HG03558 (cell line): ENCODE results near the gene HOOK2.

Source experiments
- ATAC-seq: cut with Tn5 transposase; IDR thresholded peaks from one replicate; pipeline ENCODE4 v1.9.1; 2021; ENCODE audit warnings: moderate number of reproducible peaks; ENCODE audit not compliant: unreplicated experiment; ENCODE audit errors: extremely low read depth

The HOOK2 gene

DNA sequence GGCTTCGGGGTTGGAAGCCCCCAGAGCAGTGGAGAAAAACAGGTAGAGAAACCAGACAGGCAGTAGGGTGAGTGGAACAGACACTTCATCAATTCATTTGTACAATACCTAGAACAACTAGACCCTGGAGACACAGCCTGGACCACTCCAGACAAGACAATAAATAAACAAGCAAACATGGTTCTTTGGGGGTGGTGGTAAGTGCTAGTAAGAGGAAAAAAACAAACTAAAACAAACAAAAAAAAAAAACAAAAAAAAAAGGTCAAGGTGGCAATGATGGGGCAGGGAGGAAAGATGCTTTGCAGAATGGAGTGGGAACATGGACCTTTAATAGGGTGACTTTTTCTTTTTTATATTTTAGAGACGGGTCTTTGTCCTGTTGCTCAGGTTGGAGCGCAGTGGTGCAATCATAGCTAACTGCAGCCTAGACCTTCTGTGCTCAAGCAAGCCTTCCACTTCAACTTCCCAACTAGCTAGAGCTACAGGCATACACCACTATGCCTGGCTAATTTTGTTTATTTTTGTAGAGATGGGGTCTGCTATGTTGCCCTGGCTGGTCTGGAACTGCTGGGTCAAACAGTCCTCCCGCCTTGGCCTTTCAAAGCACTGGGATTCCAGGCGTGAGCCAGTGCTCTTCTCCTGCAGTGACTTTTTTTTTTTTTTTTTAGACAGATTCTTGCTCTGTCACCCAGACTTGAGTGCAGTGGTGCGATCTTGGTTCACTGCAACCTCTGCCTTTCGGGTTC lies 19.0 kb upstream of the HOOK2 start:
- no peak for ATAC-seq

DNA sequence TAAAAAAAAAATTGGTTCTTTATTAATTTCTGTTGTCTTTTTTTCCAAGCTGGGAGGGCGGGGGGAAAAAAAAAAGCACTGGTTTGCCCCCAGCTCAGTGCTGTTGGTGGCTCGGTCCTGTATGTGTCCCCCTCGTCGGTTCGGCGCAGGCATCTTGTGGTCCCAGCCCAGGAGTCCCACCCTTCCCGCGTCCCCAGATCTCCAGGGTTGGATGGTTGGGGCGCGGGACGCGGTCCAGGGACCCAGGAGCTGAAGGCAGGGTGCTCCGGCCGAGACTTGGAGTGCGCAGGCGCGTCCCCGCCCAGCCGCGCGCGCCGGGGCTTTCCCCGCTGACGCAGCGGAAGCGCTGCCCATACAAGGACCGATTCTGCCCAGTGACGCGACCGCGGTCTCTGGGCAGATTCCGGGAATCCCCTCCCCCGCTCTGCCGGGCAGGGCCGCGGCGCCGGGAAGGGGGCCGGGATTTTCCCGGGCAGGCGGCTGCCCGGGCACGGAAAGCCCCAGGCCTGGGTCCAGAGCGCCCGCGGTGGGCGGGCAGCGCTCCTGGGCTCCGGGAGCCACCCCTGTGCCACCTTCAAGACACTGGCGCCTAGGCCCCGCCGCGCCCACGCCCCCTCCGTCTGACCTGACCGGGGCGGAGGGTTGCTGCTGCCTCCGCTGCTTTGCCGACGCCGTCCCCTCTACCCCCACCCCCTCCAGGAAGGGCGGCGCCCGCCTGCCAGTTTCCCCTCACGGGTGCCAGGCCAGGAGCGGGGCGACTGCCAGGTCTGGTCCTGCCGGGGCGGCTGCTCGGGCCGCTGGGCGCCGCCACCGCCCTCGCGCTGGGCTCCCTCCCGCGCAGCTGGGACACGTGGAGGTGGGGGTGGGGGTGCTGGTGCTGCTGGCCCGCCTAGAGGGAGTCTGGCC lies 18.2 kb upstream of the HOOK2 start:
- peak; percentile 23 for ATAC-seq

DNA sequence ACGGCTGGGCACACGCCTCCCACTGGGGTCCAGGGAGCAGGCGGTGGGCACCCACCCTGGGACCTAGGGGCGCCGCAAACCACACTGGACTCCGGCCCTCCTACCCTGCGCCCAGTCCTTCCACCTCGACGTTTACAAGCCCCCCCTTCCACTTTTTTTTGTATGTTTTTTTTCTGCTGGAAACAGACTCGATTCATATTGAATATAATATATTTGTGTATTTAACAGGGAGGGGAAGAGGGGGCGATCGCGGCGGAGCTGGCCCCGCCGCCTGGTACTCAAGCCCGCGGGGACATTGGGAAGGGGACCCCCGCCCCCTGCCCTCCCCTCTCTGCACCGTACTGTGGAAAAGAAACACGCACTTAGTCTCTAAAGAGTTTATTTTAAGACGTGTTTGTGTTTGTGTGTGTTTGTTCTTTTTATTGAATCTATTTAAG lies 17.5 kb upstream of the HOOK2 start:
- no peak for ATAC-seq

DNA sequence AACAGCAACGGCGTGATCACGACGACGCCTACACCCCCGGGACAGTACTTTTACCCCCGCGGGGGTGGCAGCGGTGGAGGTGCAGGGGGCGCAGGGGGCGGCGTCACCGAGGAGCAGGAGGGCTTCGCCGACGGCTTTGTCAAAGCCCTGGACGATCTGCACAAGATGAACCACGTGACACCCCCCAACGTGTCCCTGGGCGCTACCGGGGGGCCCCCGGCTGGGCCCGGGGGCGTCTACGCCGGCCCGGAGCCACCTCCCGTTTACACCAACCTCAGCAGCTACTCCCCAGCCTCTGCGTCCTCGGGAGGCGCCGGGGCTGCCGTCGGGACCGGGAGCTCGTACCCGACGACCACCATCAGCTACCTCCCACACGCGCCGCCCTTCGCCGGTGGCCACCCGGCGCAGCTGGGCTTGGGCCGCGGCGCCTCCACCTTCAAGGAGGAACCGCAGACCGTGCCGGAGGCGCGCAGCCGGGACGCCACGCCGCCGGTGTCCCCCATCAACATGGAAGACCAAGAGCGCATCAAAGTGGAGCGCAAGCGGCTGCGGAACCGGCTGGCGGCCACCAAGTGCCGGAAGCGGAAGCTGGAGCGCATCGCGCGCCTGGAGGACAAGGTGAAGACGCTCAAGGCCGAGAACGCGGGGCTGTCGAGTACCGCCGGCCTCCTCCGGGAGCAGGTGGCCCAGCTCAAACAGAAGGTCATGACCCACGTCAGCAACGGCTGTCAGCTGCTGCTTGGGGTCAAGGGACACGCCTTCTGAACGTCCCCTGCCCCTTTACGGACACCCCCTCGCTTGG lies 16.9 kb upstream of the HOOK2 start:
- no peak for ATAC-seq

DNA sequence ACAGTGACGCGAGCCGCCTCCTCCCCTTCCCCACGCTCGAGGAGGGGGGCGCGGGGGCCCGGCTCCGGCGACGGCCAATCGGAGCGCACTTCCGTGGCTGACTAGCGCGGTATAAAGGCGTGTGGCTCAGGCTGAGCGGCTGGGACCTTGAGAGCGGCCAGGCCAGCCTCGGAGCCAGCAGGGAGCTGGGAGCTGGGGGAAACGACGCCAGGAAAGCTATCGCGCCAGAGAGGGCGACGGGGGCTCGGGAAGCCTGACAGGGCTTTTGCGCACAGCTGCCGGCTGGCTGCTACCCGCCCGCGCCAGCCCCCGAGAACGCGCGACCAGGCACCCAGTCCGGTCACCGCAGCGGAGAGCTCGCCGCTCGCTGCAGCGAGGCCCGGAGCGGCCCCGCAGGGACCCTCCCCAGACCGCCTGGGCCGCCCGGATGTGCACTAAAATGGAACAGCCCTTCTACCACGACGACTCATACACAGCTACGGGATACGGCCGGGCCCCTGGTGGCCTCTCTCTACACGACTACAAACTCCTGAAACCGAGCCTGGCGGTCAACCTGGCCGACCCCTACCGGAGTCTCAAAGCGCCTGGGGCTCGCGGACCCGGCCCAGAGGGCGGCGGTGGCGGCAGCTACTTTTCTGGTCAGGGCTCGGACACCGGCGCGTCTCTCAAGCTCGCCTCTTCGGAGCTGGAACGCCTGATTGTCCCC lies 16.1 kb upstream of the HOOK2 start, which contains the start of gene JUNB:
JUNB (plus strand) TSS at position 142 of the 706 bp plus-strand sequence; CDS start at position 428, 286 bp downstream.
- ATAC-seq = no peak

DNA sequence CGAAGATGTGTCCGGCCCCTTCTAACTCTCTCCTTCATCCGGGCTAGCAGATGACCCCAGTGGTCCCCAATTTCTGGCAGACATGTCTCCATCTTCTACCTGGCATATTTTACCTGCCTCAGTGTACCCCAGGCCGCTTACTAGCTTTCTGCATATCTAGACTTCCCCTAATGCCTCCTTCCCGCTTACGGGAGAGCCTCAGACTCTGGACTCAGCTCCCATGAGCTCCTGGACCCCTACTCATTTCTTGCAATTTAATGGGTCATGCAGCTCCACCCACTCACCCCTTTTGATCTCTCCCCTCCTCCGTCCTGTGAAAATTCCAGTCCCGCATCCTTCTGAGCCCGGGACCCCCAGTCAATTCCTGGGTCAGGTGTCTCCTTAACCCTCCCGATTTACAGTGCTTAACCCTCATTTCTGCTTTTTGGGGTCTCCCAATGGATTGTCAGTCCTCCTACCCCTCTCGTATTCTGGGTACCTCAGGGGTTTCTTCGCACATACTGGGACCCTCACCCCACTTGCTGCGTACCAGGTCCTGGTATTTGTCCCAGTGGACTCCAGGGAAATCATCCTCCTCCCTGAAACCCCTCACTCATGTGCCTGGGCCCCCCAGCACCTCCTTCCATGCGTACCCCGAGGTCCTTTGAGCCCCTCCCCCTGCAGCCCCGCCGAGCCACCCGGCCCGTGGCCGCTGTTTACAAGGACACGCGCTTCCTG lies 15.4 kb upstream of the HOOK2 start:
- ATAC-seq = no peak

DNA sequence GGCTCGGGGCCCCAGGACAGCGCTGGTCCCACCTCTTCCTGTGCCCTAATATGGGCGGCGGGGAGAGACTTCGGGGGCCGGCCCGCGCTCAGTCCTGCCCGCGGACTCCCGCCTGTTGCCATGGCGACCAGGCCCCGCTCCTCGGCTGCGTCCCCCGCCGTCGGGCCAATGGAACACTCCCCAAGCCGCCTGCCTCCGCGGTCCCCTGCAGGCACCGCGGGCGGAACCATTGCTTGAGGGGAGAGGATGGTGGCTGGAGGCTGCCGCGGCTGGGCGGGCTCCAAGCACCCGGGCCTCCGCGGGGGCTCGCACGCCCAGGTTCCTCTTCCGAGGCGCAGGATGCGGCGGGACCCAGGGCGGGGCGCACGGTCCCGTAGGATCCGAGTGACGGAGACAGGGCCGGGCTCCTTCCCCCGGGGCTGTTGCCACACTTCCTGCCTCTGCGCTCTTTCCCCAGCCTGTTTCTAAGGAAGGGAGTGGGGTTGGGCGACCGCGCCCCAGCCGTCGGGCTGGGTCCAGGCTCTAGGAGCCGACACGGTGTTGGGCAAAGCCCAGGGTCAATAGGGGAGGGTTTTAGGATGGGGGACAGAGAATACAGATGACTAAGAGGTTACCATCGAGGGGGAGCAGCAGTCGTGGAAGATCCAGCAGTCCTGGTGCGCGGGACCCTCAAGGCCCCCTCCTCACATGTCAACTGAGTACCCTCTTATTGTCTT lies 14.7 kb upstream of the HOOK2 start:
- peak; percentile 23 for ATAC-seq

DNA sequence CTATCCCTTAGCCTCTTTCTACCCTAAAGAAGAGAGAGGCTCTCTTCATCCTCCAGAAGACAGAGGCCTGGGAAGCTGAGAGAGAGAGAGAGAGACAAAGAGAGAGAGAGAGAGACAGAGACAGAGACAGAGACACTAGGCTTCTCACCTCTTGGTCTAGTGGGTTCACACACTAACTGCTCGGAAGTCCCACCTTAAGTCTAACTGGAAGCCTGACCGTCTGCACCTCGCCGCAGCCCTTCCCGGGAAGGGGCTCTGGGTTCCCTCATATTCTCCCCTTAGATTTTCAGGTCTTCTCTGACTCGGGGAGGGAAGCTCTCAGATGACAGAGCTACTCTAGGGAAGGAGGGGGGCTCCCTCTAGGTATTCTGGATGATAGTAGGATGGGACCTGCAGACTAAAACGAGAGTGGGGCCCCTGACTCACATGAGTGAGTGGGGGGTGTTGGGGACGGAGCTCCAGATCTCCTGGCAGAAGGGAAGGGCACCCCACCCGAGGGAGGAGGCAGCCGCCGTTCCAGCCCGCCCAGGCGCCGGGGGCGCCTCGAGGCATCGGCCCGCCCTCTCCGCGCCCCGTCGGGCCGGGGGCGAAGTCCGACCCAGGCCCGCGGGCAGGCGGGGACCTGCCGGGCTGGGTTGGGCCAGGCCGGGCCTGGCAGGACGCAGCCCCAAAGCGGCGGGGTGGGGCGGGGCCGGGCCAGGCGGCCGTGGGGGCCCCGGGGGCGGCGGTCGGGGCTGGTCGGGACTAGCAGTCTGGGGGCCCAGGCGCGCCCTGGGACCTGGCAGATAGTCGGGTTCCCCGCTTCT lies 13.9 kb upstream of the HOOK2 start:
- no peak for ATAC-seq

DNA sequence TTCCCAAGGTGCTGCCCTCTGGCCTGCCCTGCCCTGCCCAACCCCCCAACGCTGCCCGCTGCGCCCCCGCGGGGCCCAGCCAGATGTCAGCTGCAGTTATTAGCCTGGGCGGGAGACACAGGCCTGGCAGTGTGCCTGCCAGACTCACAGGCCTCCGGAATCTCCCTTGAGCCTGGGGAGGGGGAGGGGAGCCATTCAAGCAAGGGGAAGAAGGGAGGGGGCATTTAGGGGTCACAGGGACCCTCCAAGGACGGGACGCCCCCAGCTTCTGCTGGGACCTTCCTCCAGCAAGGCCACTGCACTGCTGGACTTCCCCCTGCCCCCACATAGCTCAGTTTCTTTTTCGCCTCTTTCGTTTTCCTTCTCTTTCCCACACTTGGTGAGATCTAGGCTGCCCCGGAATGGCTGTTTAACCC lies 13.3 kb upstream of the HOOK2 start:
- ATAC-seq = no peak

DNA sequence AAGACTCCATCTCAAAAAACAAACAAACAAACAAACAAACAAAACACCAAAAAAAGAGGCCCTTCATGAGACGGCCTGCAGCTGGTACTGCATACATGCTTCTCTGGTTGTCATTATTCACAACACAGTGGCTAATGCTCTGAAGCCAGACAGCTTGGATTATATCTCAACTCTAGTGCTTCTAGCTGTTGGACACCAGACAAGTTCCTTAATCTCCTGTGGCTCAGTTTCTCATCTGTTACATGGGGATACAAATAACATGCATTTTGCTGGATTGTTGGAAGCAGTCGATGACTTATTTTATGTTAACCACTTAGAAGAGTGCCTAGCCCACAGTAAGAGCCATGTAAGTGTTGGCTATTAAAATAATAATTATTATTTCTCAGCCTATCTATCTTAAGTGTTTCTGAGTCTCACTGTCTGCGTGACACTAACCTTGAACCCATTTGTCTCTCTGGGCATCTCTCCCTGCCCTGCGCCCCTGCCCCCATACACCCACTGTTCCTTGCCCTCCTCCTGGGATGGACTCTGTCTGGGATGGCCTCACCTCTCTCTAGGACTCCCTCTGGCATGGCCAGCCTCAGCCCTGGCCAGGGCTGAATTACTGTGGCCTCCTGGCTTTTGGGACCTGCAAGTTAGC lies 12.8 kb upstream of the HOOK2 start:
- ATAC-seq = no peak

DNA sequence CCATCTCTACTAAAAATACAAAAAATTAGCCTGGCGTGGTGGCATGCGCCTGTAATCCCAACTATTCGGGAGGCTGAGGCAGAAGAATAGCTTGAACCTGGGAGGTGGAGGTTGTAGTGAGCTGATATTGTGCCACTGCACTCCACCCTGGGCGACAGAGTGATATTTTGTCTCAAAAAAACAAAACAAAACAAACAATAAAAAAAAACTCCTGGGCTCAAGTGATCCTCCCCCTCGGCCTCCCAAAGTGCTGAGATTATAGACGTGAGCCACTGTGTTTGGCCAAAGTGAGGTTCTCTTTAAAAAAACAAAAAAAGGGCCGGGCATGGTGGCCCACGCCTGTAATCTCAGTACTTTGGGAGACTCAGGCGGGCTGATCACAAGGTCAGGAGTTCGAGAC lies 12.1 kb upstream of the HOOK2 start:
- no peak for ATAC-seq

DNA sequence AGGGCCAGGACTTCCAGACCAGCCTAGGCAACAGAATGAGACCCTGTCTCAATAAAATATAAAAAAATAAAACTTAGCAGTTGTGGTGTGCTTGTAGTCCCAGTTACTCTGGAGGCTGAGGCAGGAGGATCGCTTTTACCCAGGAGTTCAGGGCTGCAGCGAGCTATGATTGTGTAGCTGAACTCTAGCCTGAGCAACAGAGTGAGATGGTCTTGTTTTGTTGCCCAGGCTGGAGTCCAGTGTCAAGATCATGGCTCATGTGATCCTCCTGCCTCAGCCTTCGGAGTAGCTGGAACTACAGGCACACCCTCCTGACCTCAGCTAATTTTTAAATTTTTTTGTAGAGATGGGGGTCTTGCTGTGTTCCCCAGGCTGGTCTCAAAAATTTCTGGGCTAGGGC lies 11.6 kb upstream of the HOOK2 start:
- no peak for ATAC-seq

DNA sequence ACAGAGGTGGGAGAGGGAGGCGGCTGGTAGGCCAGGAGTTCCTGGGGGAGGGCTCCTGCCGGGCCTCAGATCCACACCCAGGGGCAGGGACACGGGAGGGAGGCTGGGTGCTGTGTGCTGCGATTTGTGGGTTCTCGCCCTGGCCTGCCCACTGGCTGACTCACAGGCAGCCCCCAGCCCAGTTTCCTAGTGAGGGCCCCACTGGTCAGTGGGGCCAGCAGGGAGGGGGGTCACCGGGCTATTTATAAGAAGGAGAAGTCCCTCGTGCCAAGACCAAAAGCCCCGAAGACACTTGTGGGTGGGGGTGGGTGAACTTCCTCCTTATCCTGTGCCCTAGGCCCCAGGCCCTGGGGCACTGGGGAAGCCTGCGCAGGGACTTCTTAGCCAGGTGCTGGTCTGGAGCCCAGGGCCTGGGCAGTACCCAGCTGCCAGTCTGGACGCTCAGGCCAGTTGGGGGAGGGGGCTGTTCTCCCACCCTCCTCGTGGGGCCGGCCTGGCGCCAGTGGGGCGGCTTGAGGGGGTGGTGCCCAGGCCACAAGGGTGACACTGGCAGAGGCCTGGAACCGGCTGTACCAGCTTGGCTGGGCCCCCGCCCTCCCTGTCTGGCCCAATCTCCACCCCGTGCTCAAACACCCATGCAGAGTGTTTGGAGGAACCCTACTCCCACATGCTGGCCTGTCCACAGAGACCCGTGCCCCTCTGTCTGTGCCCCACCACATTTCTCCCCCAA lies 11.0 kb upstream of the HOOK2 start:
- ATAC-seq = no peak

DNA sequence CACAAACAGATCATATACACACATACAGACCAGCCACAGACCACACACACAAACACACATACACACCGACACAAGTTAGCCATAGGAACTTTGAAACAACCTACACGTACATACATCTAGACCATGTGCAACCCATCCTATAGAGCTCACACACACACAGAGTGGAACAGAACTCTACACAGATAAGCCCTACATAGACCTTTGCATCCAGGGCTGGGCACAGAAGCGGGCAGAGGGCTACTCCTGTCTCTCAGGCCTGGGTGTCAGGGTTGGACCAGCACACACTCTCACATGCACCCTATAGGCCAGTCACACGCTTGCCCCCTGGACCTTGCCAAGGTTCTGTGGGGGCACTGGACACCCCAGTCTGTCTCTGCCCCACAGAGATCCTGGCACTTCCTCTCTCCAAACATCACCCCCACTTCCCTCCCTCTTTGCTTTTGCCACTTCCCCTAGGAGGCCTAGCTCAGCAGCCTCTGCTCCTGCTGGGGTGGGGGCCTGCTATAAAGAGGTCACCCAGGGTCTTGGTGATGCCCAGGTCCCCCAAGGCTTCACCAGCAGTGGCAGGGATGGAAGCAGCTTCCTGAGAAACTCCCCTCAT lies 10.2 kb upstream of the HOOK2 start:
- no peak for ATAC-seq

DNA sequence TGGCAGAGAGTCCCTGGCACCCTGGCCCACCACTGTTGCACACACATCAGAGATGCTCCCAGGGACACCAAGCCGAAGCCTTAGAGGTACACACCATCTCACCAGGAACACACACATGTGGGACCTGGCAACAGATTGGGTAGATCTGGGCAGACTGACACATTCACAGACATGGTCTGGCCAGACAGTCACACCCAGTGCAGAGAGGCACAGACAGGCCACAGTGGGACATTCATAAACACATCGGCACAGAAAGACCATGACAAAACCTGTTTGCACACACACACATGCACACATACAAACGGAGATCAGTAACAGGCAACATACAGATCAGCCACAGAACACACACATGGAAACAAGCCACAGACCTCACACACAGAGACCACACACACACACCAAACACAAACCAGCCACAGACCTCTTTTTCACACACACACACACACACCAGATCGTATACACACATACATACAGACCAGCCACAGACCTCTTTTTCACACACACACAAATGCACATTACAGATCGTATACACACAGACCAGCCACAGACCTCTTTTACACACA lies 9.6 kb upstream of the HOOK2 start:
- no peak for ATAC-seq

DNA sequence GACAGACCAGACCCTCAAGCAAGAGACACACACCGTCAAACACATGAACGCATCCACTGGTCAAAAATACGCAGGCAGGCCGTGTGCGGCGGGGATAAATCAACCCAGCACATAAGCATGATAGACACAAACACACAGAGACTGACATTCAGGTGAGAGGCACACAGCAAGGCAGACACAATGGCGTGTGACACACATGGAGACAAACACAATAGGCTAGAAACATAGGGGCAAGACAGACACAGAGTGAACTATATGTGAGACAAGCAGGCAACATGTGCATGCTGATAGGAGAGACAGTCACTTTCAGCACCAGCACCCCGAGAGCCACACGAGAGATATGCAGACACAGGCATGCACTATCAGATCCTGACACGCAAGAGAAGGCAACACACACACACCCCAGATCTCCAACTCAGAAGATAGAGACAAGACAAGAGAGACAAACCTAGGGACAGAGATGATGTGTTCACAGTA lies 9.1 kb upstream of the HOOK2 start:
- ATAC-seq = no peak
